Measurements from ENCODE around the gene BICDL1.
"Not testable (repeated sequence)": the region's sequence is repeated elsewhere in the genome, so short reads cannot be mapped to it uniquely, and the experiment has no call there.

Gene BICDL1

DNA sequence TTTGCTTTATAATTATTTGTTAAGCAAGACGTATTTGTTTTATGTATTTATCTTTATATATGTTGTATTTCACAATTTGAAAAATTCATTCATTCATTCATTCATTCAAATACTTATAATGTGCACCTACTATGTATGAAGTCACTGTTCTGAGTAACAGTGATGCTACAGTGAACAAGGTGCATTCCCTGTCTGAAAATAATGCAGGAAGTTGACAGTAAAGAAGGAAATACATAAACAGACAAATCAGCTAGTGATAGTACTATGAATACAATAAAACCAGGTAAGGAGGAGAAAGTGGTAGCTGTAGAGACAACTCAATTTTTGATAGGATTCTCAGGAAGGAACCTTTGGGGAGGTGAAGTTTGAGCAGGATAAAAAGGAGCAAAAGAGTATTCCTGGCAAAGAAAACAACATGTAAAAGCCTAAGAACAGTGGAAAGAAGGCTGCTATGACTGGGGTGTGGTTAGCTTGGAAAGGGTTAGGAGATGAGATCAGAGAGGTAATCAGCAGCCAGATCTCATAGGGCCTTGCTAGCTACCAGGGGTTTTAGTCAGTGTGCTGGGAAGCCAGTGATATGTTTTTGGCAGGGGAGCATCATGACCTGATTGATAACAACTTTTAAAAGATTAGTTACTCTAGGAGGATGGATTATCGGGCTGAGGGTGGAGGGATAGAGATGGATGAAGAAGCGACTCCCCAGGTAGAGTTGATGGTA lies 17.4 kb downstream of the BICDL1 start:
- DNase-seq (ENCODE audit: low spot score): no peak

DNA sequence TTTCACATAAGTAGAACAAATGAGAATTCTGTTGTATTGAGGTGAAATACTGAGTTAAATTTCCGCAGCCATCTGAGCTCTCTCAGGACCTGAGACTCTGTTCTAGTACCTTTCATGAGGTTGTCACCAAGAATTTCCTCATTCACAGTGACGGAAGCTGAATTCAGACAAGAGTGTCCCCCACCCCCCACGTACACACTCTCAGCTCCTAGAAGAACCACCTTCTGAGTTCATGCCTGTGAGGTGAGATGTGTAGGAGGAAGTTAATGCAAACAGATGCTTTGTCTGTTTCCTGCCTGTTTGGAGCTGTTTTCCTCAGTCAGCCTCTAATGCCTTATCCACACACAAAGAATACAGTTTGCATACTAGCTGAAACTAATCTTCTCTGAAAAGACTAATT lies 18.2 kb downstream of the BICDL1 start:
- DNase-seq (ENCODE audit: low spot score): no peak

GRCh38 chr12:120010661-120011230 lies 21.7 kb downstream of the BICDL1 start:
- no peak for DNase-seq (ENCODE audit: low spot score)

GRCh38 chr12:120012067-120012621 lies 23.1 kb downstream of the BICDL1 start:
- no peak for DNase-seq (ENCODE audit: low spot score)

DNA sequence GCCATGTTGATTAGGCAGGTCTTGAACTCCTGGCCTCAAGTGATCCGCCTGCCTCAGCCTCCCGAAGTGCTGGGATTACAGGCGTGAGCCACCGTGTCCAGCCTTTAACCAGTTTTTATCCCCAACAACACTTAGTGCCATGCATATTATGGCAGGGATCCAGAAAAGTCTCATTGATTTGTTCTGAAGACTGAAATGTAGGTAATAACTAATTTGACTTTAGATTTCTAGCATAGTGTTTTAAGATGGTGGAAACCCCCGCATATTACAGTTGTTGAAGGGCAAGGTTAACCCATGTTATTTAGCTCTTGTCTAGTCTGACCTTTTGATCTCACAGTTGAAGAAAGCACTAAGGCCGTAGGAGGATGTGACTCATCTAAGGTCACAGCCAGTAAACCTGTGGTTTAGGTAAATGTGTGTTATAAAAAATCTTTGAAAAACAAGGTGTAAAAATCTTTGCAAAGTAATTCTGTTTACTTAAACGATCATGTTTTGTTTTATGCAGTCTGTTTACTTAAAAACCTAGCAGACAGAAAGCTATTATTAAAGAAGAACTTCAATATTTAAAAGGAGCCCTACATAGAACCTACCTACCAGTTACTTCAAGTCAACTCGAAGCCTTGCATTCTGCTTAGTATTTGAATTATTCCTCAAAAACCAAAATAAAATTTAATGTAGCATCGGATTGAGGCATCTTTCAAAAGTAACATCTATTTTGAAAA lies 24.8 kb downstream of the BICDL1 start:
- DNase-seq (ENCODE audit: low spot score): no peak

GRCh38 chr12:120014381-120014735 lies 25.3 kb downstream of the BICDL1 start:
- not testable (repeated sequence) for DNase-seq (ENCODE audit: low spot score)

GRCh38 chr12:120015313-120015712 lies 26.3 kb downstream of the BICDL1 start:
- DNase-seq (ENCODE audit: low spot score): no peak

- DNase-seq (ENCODE audit: low spot score): not testable (repeated sequence)
Measured at GRCh38 chr12:120016199-120016598, 27.2 kb downstream of the BICDL1 start.

DNA sequence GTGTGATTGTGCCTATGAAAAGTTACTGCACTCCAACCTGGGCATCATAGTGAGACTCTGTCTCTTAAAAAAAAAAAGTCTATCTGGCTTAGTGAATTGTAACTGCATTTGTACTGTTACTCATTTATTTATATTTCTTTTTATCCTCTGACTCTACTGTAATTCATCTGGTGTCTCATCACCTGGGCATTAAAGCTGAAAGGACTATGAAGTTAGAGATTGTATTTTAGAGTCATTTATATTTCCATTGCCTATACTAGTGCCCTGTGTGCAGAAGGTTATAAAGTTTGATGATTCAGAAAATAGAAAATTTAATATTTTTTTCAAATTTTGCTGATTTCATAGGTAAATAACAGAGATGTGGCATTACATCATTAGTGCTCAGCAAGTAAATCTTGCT lies 30.2 kb downstream of the BICDL1 start:
- no peak for DNase-seq (ENCODE audit: low spot score)

GRCh38 chr12:120019938-120020337 lies 30.9 kb downstream of the BICDL1 start:
- DNase-seq (ENCODE audit: low spot score): no peak

- DNase-seq (ENCODE audit: low spot score): no peak
Measured at GRCh38 chr12:120024193-120024592, 35.2 kb downstream of the BICDL1 start.

DNA sequence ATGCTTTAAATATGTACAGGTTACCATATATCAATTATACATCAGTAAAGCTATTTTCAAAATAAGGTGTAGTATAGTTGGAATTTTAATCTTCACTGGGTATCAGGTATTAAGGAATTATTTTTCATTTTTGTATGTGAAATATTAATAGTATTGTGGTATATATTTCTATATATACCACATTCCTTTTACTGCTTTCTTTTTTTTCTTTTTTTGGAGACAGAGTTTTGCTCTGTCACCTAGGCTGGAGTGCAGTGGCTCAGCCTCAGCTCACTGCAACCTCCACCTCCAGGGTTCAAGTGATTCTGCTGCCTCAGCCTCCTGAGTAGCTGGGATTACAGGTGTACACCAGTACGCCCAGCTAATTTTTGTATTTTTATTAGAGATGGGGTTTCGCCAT lies 36.6 kb downstream of the BICDL1 start:
- no peak for DNase-seq (ENCODE audit: low spot score)

DNA sequence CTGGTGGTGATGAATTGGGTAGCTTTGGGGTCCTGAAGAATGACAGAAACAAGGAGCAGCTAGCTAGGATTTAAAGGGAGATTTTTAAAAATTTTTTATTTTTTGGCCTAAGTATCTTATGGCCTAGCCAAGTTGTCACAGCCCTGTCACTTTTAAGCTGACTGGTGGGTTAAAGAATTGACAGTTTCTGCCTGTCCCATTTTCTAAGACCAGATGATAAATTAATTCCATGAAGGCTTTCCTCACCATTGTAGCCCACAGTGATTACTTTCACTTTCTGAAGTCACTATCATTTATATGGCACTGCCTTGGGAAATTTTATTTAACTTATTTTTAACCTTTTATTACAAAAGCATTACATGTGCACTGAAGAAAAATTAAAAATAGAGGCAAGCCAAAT lies 43.2 kb downstream of the BICDL1 start:
- DNase-seq (ENCODE audit: low spot score): no peak

- no peak for DNase-seq (ENCODE audit: low spot score)
Measured at GRCh38 chr12:120037851-120038250, 48.8 kb downstream of the BICDL1 start.

DNA sequence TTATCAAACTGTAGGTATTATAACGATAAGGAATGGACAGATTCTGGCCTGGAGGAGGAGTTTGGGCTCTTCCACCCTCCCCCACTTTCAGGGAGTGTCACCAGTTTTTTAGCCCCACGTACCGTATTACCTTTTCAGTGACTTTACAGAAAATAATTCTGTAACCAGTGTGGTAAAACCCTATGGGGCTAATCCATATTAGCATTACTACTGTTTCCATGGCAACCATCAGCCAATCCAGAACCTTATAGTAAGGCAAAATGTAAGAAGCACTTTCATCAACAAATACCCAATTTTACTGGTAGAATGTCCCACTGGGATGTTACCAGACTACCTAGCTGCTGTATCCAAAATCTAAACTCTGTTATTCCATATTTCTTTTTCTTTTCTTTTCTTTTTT lies 50.7 kb downstream of the BICDL1 start:
- DNase-seq (ENCODE audit: low spot score): no peak

DNA sequence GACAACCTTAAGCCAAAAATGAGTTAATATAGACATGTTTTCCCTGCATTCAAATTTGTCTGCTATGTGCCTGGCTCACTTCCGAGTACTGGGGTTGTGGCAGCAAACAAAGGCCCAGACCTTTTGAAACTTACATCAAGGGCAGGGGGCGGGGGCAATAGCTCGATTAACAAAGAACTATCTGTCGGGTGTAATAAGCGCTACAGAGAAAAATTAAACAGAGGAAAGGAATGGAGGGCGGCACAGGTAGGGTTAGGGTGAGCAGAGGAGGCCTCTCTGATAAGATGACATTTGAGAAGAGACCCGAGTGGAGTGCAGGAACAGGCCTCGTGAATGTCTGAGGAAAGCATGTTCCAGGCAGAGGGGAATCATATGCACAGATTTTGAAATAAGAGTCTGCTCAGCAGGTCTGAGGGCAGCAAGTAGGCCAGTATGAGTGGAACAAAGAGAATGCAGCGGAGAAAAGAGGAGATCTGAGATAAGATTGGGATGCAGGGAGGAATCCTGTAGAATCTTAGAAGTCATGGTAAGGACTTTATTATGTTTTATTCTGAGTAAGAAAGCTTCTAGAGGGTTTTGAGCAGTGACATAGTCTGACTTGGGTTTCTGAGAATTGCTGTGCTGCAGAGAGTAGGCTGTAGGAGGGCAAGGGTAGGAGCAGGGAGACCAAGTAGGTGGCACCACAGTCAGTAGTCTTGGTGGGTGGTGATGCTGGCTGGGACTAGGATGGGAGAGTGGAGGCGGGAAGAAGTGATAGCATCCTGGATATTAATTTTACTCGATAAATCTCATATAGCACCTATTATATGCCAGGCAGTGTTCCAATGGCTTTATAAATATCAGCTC lies 52.6 kb downstream of the BICDL1 start:
- DNase-seq (ENCODE audit: low spot score): no peak

GRCh38 chr12:120045367-120045766 lies 56.3 kb downstream of the BICDL1 start:
- DNase-seq (ENCODE audit: low spot score): not testable (repeated sequence)

DNA sequence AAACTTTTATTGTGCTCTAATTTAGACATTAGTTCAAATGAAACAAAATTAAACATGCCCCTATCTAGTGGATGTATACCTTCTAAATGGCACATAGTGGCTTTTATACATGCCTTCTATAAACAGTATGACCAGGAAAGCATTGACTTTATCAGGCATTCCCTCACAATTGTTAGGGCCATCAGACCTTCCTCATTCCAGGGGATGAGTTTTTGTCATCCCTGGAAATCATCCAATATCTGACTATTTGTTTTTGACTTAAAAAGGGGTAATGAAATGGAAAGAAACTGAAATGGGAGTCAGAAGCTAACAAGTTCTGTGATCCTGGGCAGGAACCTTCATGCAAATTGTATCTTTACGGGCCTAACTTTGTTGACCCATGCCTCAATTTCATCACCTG lies 58.0 kb downstream of the BICDL1 start:
- DNase-seq (ENCODE audit: low spot score): no peak

DNA sequence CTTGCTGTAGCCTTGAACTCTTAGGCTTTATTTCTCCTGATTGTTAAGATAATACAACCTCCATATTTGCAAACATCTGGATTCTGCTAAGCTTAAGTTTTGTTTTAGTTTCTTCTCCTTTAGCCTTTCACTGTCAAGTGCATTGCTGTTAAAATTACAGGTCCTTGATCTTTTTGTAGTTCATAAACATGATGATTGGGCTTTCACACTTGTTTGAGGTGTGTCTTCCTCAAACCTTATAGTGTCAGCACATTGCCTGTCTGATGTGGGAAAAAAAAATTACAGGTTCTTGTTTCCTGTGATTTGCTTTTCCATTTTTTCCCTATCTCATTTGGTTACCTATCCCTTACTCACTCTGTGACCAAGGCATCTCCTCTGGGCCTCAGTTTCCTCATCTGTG lies 59.2 kb downstream of the BICDL1 start:
- DNase-seq (ENCODE audit: low spot score): no peak

DNA sequence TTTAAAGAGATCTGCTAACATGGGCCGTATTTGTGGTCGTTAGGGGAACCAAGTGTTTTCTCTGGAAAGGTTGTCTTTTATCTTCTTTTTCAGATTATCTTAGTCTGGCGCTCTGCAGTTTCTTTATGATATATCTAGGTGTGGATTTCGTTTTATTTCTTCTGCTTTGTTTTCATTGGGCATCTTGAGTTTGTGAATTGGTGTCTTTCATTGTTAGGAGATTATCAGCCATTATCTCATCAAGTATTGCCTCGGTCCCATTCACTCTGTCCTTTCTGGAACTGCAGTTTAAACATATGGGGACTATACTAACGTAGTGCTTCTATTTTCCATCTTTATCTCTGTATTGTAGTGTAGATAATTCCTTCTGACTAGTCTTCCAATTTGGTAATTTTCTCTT lies 60.4 kb downstream of the BICDL1 start:
- no peak for DNase-seq (ENCODE audit: low spot score)

- DNase-seq (ENCODE audit: low spot score): no peak
Measured at GRCh38 chr12:120051535-120051934, 62.5 kb downstream of the BICDL1 start.

DNA sequence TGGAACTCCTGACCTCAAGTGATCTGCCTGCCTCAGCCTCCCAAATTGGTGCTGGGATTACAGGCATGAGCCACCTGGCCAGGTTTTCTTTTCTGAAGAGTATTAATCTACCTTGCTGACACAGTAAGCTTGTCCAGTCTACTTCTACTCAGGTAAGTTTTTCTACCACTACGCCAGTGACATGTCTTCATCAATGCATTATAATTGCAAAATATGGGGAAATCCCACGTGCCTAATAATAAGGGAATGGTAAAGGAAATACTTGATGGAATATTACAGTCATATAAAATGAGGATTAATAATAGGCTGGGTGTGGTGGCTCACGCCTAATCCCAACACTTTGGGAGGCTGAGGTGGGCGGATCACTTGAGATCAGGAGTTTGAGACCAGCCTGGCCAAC lies 65.3 kb downstream of the BICDL1 start:
- DNase-seq (ENCODE audit: low spot score): no peak
